ENCODE data around the gene KRTAP12-2. TPM values are rescaled to one million over a fixed set of nuclear protein-coding genes. Genes with fewer than 3 reads are reported as not detected.
"Not testable (repeated sequence)": the region's sequence is repeated elsewhere in the genome, so short reads cannot be mapped to it uniquely, and the experiment has no call there.

KRTAP12-2 gene
- total and polyA plus RNA-seq, 3 donors from 2014 or later: 0.79 TPM; not detected in 2

GRCh38 chr21:44650265-44650972 lies 16.3 kb downstream of the KRTAP12-2 start:
- Histone ChIP-seq H3K4me1 (no peaks in the 10 kb centered on the region), H3K27me3 (no peaks in the 10 kb centered on the region), H3K4me3 (no peak overlapping the region), H3K9me3 (no peaks in the 10 kb centered on the region), H3K27ac (no peak overlapping the region), H3K36me3 (ENCODE audit: low read depth, missing control alignments) (no peaks in the 10 kb centered on the region)
- 86% methylated on average over 18 to 20 of the region's 20 CpGs for WGBS, 2 donors
- intact Hi-C loops (cut with DNase I; ENCODE audit: low total_unique reads): no loop called here
- no peak for DNase-seq
- TF ChIP-seq CTCF (IDR thresholded peaks at IDR 0.05): no peak

GRCh38 chr21:44649521-44650100 lies 17.1 kb downstream of the KRTAP12-2 start:
- Histone ChIP-seq H3K27me3 (no peaks in the 10 kb centered on the region), H3K9me3 (no peaks in the 10 kb centered on the region), H3K36me3 (ENCODE audit: low read depth, missing control alignments) (no peaks in the 10 kb centered on the region), H3K4me3 (no peak overlapping the region), H3K4me1 (no peaks in the 10 kb centered on the region), H3K27ac (no peak overlapping the region)
- intact Hi-C loops (cut with DNase I; ENCODE audit: low total_unique reads): no loop called here
- no peak for DNase-seq
- 80 to 82% methylated on average over 18 of the region's 18 CpGs for WGBS, 2 donors
- no peak for TF ChIP-seq POLR2A (IDR thresholded peaks at IDR 0.05)
- TF ChIP-seq CTCF (IDR thresholded peaks at IDR 0.05): no peak

GRCh38 chr21:44648557-44649311 lies 18.0 kb downstream of the KRTAP12-2 start:
- intact Hi-C loops (cut with DNase I; ENCODE audit: low total_unique reads): no loop called here
- no peaks in the 10 kb centered on the region for H3K27me3 ChIP-seq
- WGBS, 2 donors: 71 to 82% methylated on average over 3 to 33 of the region's 33 CpGs
- H3K36me3 ChIP-seq (ENCODE audit: low read depth, missing control alignments): no peaks in the 10 kb centered on the region
- DNase-seq: no peak
- no peaks in the 10 kb centered on the region for H3K9me3 ChIP-seq
- H3K4me1 ChIP-seq: no peaks in the 10 kb centered on the region
- no peak overlapping the region for H3K27ac ChIP-seq
- TF ChIP-seq CTCF (IDR thresholded peaks at IDR 0.05) (no peak), POLR2A (IDR thresholded peaks at IDR 0.05) (no peak)
- H3K4me3 ChIP-seq: no peak overlapping the region

- 58 to 71% methylated on average over 8 of the region's 8 CpGs for WGBS, 2 donors
- no peak for DNase-seq
Measured at GRCh38 chr21:44647222-44647552, 19.5 kb downstream of the KRTAP12-2 start.

GRCh38 chr21:44646366-44647221 lies 20.1 kb downstream of the KRTAP12-2 start, which contains the start of gene KRTAP10-11:
TSS of gene KRTAP10-11 (plus strand) at chr21:44646414. CDS start at chr21:44646459, 45 bp downstream.
- not testable (repeated sequence) for H3K27ac ChIP-seq
- 78 to 79% methylated on average over 11 to 21 of the region's 21 CpGs for WGBS, 2 donors

More at GRCh38 chr21:44647222-44647552, 19.5 kb downstream of the KRTAP12-2 start:
- no peak overlapping the region for H3K4me3 ChIP-seq
- no peaks in the 10 kb centered on the region for H3K4me1 ChIP-seq
- no peaks in the 10 kb centered on the region for H3K36me3 ChIP-seq (ENCODE audit: low read depth, missing control alignments)
- no peaks in the 10 kb centered on the region for H3K27me3 ChIP-seq
- no peaks in the 10 kb centered on the region for H3K9me3 ChIP-seq
- intact Hi-C loops (cut with DNase I; ENCODE audit: low total_unique reads): no loop called here
- no peak overlapping the region for H3K27ac ChIP-seq
- TF ChIP-seq CTCF (IDR thresholded peaks at IDR 0.05) (no peak), POLR2A (IDR thresholded peaks at IDR 0.05) (no peak)

More at GRCh38 chr21:44646366-44647221, 20.1 kb downstream of the KRTAP12-2 start, which contains the start of gene KRTAP10-11:
- DNase-seq; intact Hi-C loops (cut with DNase I; ENCODE audit: low total_unique reads); H3K4me1 ChIP-seq; H3K27me3 ChIP-seq; H3K36me3 ChIP-seq (ENCODE audit: low read depth, missing control alignments); H3K9me3 ChIP-seq; H3K4me3 ChIP-seq: not testable (repeated sequence)
